ENCODE data around the gene PDZD11. TPM values are rescaled to one million over a fixed set of nuclear protein-coding genes. Genes with fewer than 3 reads are reported as not detected.

Gene PDZD11
- polyA plus RNA-seq, 1 donor from 2014 or later, result 64.7 TPM

DNA sequence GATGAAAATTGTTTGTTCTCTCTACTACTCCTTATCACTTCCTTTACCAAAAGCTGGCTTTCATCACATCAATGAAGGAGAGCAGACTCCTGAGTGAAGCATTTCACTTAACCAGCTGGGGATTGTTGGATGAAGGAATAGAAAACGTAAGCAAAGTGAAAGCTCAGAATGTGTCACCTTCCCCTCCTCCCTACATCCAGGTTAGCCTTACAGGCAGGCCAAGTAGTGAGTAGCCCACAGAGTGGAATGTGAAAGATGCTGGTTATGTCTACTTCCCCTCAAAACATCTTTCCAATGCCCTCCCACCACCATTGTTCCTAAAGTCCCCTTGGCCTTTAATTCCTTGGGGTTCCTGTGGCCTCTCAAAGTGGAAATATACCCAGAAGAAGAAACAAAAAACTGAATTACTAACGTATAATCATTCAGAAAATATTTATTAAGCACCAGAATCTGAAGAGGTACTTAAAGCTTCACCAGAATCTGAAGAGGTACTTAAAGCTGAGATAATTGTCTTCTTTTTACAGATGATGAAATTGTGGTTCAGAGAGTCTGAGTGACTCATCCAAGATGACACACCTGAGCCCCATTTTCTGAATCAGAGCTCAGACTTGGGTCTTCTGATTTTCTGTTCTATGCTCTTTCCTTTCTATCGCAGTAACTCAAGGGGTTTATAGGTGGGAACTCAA is 36.2 kb downstream of the PDZD11 start:
- H3K27me3 ChIP-seq (ENCODE audit: insufficient read depth, low read depth, low read length), result no peaks in the 10 kb centered on the region
- H4K20me1 ChIP-seq (ENCODE audit: insufficient read depth), result no peaks in the 10 kb centered on the region
- no peak overlapping the region for H3K27ac ChIP-seq (ENCODE audit: low read length)
- H3K36me3 ChIP-seq (ENCODE audit: insufficient read depth, low read length), result no peaks in the 10 kb centered on the region
- H3K79me2 ChIP-seq (replicated peaks; ENCODE audit: insufficient read depth, low read length), result no peaks in the 10 kb centered on the region
- H3K9me3 ChIP-seq (ENCODE audit: low read length), result no peaks in the 10 kb centered on the region
- TF ChIP-seq POLR2AphosphoS5 (IDR thresholded peaks at IDR 0.05), result no peak
- TF ChIP-seq, protein P1, sequence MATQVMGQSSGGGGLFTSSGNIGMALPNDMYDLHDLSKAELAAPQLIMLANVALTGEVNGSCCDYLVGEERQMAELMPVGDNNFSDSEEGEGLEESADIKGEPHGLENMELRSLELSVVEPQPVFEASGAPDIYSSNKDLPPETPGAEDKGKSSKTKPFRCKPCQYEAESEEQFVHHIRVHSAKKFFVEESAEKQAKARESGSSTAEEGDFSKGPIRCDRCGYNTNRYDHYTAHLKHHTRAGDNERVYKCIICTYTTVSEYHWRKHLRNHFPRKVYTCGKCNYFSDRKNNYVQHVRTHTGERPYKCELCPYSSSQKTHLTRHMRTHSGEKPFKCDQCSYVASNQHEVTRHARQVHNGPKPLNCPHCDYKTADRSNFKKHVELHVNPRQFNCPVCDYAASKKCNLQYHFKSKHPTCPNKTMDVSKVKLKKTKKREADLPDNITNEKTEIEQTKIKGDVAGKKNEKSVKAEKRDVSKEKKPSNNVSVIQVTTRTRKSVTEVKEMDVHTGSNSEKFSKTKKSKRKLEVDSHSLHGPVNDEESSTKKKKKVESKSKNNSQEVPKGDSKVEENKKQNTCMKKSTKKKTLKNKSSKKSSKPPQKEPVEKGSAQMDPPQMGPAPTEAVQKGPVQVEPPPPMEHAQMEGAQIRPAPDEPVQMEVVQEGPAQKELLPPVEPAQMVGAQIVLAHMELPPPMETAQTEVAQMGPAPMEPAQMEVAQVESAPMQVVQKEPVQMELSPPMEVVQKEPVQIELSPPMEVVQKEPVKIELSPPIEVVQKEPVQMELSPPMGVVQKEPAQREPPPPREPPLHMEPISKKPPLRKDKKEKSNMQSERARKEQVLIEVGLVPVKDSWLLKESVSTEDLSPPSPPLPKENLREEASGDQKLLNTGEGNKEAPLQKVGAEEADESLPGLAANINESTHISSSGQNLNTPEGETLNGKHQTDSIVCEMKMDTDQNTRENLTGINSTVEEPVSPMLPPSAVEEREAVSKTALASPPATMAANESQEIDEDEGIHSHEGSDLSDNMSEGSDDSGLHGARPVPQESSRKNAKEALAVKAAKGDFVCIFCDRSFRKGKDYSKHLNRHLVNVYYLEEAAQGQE (IDR thresholded peaks at IDR 0.05; ENCODE audit: borderline replicate concordance), result no peak
- TF ChIP-seq, protein P2, sequence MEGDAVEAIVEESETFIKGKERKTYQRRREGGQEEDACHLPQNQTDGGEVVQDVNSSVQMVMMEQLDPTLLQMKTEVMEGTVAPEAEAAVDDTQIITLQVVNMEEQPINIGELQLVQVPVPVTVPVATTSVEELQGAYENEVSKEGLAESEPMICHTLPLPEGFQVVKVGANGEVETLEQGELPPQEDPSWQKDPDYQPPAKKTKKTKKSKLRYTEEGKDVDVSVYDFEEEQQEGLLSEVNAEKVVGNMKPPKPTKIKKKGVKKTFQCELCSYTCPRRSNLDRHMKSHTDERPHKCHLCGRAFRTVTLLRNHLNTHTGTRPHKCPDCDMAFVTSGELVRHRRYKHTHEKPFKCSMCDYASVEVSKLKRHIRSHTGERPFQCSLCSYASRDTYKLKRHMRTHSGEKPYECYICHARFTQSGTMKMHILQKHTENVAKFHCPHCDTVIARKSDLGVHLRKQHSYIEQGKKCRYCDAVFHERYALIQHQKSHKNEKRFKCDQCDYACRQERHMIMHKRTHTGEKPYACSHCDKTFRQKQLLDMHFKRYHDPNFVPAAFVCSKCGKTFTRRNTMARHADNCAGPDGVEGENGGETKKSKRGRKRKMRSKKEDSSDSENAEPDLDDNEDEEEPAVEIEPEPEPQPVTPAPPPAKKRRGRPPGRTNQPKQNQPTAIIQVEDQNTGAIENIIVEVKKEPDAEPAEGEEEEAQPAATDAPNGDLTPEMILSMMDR (IDR thresholded peaks at IDR 0.05; ENCODE audit: poor library complexity, severe bottlenecking), result no peak
- no peak for TF ChIP-seq RAD21 (conservative IDR thresholded peaks at IDR 0.05)
- no peak for TF ChIP-seq MXI1 (conservative IDR thresholded peaks at IDR 0.05; ENCODE audit: poor library complexity, severe bottlenecking)
- H3K4me3 ChIP-seq (ENCODE audit: low read length), result no peak overlapping the region
- no peak overlapping the region for H2AFZ ChIP-seq (ENCODE audit: low read depth, low read length)
- H3F3A ChIP-seq (ENCODE audit: insufficient read depth, low read length, poor library complexity, severe bottlenecking), result no peaks in the 10 kb centered on the region
- H3K9ac ChIP-seq (ENCODE audit: low read length), result no peak overlapping the region
- H3K9me2 ChIP-seq (ENCODE audit: insufficient read depth, low read length), result no peaks in the 10 kb centered on the region
- no peak overlapping the region for H3K4me2 ChIP-seq (ENCODE audit: low read length)

DNA sequence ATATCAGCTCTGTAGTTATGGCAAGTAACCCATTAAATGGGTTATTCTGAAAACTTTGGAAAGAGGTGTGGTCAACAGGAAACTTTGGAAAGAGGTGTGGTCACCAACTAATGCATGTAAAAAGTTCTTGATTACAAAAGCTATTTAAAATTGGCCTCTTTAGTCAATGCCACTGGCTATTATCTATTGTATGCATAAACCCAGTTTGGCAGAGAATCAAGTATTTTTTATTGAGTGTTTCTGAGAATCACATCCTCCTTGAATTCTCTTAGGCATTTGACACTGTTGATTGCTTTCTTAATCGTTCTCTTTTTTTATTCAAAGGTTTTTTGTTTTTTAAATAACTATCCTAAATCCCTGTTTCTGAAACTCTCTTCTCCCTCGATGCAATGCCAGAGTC is 37.2 kb downstream of the PDZD11 start:
- Histone ChIP-seq H3K27me3 (ENCODE audit: insufficient read depth, low read depth, low read length) (no peaks in the 10 kb centered on the region), H3K9me2 (ENCODE audit: insufficient read depth, low read length) (no peaks in the 10 kb centered on the region), H3K9me3 (ENCODE audit: low read length) (no peaks in the 10 kb centered on the region), H3K9ac (ENCODE audit: low read length) (no peak overlapping the region), H3F3A (ENCODE audit: insufficient read depth, low read length, poor library complexity, severe bottlenecking) (no peaks in the 10 kb centered on the region), H3K36me3 (ENCODE audit: insufficient read depth, low read length) (no peaks in the 10 kb centered on the region), H3K4me3 (ENCODE audit: low read length) (no peak overlapping the region), H3K79me2 (replicated peaks; ENCODE audit: insufficient read depth, low read length) (no peaks in the 10 kb centered on the region), H2AFZ (ENCODE audit: low read depth, low read length) (no peak overlapping the region), H3K27ac (ENCODE audit: low read length) (no peak overlapping the region), H3K4me2 (ENCODE audit: low read length) (no peak overlapping the region), H4K20me1 (ENCODE audit: insufficient read depth) (no peaks in the 10 kb centered on the region)
- TF ChIP-seq EZH2 (IDR thresholded peaks at IDR 0.05; ENCODE audit: borderline replicate concordance, insufficient read depth, low read length, poor library complexity, severe bottlenecking) (no peak), SMC3 (conservative IDR thresholded peaks at IDR 0.05; ENCODE audit: poor library complexity) (no peak), TAF1 (IDR thresholded peaks at IDR 0.05; ENCODE audit: low read depth) (no peak), RAD21 (conservative IDR thresholded peaks at IDR 0.05) (no peak), EP300 (conservative IDR thresholded peaks at IDR 0.05; ENCODE audit: poor library complexity, severe bottlenecking) (no peak), POLR2AphosphoS5 (IDR thresholded peaks at IDR 0.05) (no peak), MXI1 (conservative IDR thresholded peaks at IDR 0.05; ENCODE audit: poor library complexity, severe bottlenecking) (no peak)
- TF ChIP-seq, protein P1 (IDR thresholded peaks at IDR 0.05; ENCODE audit: borderline replicate concordance), result no peak
- TF ChIP-seq, protein P2 (IDR thresholded peaks at IDR 0.05; ENCODE audit: poor library complexity, severe bottlenecking), result no peak
